Measurements from ENCODE around the gene DAPK1.

Gene DAPK1

DNA sequence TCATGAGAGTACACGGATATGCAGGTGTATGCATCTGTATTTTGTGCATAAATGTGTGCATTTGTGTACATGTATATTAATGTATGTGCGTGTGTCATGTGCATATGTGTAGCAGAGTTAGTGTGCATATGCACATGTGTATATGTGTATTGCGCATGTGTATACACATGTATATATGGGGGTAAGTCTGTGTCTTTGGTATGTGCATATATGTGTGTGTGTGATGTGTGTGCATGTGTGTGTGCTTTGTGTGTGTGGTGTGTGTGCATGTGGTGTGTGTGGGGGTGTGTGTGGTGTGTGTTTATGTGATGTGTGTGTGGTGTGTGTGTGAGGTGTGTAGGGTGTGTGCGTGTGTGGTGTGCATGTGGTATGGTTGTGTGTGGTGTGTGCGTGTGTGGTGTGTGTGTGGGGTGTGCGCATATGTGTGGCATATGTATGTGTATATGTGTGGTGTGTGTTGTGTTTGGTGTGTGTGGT is 215.2 kb downstream of the DAPK1 start:
- DNase-seq (ENCODE audit: low read depth in 2 of 2), result no peak

DNA sequence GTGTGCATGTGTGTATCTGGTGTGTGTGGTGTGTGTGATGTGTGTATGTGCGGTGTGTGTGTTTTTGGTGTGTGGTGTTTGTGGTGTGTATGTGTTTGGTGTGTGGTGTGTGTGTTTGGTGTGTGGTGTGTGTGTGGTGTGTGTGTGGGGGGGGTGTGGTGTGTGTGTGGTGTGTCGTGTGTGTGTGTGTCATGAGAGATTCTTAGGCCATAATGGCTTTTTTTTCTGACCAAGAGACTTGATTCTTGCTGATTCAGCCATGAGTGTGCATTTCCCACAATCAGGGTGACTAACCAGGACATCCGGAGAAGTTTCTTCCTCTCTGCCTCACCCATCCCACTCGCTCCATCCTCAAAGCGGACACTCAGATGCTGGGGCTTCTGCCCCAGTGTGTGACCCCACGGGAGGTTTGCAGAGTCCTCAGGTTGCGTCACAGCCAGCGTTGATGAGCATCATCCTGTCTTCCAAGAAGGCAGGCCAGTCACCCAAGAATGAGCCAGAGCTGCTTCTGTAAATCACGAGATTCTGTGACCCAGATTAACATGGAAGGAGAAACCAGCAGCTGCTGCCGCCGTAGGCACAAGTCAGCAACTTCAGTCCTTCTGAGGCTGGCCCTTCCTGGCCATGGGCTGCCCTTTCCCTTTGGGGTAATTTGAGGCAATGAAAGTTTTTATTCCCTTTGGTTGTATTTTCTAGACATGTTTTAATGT is 215.8 kb downstream of the DAPK1 start:
- peak; percentile 21 to 27 for DNase-seq (ENCODE audit: low read depth in 2 of 2)

DNA sequence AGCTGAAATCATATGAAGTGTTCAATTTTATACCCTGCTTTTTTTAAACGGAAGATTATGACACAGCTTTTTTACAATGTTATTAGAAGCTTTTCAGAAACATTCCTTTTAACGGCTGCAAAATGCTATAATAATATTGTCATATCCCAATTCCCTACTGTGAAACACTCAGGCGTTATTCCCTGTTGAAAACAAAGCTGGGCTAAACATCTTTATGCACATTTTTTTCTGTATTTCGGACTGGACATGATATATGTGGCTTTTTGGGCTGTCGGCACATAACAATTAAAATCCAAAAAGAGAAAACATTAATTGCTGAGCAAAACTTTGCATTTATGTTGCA is 216.3 kb downstream of the DAPK1 start:
- no peak for DNase-seq (ENCODE audit: low read depth in 2 of 2)

DNA sequence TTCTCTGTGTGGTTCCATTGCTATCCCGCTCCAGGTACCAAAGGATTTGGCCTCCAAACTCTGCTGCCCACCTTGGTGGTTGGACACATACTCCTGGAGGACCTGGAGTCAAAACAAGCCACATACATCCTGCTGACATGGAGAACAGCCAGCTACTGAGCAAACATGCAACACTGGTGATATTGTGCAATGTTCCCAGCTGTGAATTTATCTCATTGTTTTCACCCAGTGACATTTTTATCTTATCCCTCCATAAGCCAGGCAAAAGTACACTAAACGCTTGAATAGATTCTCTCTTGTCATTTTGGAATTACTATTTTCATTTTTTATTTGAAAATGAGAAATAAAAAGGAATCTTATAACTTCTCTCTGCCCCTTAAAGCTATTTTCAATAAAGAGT is 217.2 kb downstream of the DAPK1 start:
- no peak for DNase-seq (ENCODE audit: low read depth in 2 of 2)

DNA sequence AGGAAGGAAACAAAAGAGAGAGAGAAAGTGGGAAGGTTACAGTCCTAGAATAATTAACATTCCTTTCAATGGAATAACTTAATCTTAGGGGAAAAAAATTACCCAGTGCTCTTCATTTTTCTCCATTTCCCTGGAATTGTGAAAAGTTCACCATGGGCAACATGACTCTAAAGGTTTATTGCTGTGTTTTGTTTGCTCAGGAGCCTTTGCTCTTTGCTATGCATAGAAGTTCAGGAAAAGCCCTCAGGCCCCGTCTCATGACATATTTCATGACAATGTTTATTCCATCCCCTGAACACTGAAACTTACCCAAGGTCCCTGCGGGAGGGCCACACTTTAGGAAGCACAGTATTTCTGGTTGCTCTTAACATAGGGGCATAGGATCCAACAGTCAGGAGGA is 218.5 kb downstream of the DAPK1 start:
- no peak for DNase-seq (ENCODE audit: low read depth in 2 of 2)

DNA sequence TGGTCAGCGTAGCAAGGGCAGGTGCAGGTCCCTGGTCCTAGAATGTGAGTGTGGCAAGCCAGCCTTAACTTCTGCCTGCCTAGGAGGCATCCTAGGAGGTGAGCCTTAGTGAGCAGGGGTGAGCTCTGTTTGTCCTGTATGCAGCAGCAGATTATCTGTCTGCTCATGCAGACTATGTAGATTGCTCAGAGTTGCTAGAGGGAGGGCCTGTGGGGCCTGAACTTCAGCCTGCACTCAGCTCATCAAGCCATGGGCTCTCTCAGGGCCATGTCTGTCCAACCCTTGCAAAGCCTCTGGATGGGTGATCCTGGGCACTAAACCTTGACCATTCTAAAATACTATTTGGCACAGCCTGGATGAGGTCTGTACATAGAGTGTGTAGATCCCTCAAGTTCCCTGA is 219.8 kb downstream of the DAPK1 start:
- no peak for DNase-seq (ENCODE audit: low read depth in 2 of 2)

DNA sequence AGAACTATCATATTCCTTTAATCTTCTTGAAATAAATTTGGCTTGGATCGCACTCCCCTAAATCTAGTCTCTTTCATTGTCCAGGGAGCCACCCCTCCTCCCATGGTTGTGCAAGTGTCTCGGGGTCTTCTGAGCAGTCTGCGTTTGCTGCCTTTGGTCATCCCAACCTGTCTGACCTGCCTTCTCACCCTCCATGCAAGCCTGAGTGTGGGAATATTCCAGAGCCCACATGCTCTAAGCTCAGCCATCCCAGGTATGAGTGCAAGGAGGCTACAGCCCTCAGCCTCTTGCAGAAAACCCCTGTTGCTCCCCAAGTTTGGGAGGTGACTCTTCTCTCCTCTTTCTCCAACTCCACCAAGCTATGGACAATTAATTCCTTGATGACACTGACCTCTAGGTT is 220.6 kb downstream of the DAPK1 start:
- no peak for DNase-seq (ENCODE audit: low read depth in 2 of 2)

DNA sequence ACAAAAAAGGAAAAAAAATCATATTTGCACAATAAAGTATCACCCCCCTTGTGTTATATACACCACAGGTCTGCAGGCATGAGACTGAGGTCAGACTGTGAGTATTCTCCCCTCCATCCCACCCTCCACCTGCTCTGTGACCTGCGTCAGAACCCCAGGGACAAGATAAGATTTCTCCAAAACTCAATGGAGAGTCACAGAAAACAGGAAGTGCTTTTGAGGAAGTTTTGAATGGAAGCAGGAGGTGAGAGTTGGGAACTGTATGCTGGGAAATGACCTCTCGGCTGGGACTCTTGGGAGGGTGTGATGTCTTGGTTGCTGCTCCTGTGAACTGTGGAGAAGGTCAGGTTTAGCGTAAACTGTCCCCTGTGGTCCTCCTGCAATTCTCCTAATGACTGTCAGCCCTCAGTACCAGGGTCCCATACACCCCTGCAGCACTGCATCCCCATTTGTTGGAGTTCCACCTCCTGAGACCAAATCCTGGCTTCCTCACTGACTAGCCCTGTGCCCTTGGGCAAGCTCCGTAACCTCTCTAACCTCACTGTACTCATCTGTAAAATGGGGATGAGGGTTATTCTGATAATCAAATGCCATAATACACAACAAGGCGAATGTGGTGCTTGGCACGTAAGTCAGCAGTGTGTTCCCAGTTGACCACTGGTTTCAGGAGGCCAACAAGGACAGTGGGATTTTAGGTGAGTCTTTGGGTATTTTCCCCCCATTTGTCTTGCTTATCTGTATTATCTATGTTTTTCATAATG is 221.4 kb downstream of the DAPK1 start:
- DNase-seq (ENCODE audit: low read depth in 2 of 2), result no peak

DNA sequence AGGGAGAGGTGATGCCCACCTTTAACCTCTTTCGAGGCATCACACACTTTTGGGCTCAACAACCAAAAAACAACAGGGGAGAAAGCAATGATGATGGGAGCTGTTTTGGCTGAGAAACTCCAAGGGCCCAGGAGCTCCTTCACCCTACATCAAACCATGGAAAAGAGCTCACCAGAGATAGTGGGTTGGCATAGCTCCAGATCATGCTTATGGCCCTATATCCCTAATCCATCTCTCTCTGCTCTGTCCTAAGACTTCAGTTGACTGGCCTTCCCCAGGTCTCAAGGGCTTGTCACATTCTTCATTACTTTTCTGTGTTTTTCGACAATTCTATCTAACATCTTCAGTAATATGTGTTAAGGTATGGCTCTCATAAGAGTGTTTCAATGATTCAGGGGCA is 222.5 kb downstream of the DAPK1 start:
- no peak for DNase-seq (ENCODE audit: low read depth in 2 of 2)

DNA sequence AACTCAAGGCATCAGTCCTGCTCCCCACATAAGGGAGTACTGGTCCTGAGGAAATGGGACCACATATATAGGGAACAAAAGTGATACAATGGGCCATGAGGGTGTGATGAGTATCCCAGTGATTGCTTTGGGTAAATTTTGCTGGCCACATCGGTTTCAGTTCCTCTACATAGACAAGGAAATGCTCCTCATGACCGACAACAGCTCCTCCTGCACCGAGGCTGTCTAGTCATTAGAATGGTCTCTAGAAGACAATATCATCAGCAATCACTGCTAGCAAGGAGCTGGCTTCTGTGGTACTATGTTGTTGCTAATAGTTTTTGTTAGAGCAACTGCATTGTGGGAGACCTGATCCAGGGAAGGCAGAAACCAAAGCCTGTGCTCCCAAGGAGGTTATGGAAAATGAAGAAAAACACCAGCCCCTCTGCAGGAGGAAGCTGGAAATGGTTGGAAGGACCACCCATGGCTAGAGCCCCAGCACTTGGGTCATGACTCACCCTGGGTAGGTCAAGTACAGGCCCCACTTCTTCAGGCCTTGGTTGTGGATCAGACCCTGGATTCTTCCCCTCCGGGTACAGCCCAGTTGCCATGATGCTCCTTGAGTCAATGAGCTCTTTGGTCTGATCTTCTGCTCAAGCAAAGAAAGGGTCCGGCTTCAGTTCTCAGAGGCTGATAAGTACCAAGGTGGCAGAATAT is 224.9 kb downstream of the DAPK1 start:
- no peak for DNase-seq (ENCODE audit: low read depth in 2 of 2)

DNA sequence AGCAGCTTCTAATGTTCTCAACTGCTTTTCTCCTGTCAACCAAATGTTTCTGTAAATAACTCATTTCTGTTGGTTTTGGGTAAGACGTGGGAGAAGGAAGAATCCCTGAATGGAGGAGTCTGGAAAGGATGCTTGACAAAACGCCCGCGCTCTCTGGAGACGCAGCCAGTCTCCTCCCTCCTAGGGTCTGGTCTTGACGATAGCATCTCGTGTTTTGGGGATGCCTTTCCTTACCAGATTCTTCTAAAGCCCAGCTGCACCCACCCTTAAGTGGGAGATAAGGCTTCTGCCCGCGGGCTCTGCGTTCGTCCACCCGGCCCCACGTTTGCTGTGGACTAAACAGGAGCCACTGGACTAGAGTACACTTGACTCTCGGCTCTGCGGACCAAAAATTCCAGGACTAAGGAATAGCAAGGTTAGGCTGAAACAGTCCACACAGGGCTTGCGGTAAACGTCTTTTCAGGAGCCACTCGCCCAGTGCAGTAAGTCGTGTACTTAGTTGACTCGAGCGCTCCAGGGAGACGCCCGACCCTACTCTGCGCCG is 227.8 kb downstream of the DAPK1 start:
- DNase-seq (ENCODE audit: low read depth in 2 of 2), result no peak

DNA sequence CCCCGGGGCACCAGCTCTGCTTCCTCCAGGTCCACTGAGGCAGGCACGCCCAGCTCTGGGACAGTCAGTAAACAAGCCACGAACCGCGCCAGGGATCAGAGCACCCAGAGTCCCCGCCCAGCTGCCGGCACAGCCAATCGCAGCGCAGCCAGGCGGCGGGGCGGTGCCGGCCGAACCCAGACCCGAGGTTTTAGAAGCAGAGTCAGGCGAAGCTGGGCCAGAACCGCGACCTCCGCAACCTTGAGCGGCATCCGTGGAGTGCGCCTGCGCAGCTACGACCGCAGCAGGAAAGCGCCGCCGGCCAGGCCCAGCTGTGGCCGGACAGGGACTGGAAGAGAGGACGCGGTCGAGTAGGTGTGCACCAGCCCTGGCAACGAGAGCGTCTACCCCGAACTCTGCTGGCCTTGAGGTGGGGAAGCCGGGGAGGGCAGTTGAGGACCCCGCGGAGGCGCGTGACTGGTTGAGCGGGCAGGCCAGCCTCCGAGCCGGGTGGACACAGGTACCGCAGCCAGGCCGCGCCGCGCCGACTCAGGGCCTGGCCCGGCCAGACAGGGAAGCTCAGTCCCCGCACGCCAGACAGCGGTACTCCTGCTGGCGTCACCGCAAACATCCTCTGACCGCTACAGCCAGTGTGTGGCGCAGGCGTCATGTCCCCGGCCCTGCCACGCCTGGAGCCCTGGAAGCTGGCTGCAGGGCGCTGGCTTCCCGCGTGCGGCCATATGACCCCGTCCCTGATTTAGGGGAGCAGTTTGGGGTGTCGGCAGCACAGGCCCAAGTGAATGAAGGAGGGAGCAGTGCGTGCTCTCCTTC is 228.4 kb downstream of the DAPK1 start, which contains the start of gene CTSL:
Gene CTSL, plus strand, starts transcription at position 220 of the 810 bp plus-strand sequence. CDS start 1,485 bp downstream, outside the sequence.
- peak; percentile 55 to 58 for DNase-seq (ENCODE audit: low read depth in 2 of 2)

DNA sequence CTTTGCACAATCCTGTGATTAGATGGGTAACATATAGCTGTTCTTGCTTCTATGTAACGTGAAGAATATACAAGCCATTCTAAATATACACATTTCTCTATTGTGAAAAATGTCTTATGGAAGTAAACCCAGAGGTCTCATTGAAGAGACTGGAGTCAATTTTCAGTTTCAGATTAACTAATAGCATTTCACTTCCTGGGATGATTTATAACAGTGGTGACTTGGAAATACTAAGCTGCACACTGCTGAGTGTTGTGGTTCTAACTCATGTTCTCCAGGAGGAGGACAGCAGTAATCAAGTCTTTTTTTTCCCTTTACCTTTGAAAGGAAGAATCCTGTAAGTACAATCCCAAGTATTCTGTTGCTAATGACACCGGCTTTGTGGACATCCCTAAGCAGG is 231.6 kb downstream of the DAPK1 start:
- DNase-seq (ENCODE audit: low read depth in 2 of 2), result no peak

DNA sequence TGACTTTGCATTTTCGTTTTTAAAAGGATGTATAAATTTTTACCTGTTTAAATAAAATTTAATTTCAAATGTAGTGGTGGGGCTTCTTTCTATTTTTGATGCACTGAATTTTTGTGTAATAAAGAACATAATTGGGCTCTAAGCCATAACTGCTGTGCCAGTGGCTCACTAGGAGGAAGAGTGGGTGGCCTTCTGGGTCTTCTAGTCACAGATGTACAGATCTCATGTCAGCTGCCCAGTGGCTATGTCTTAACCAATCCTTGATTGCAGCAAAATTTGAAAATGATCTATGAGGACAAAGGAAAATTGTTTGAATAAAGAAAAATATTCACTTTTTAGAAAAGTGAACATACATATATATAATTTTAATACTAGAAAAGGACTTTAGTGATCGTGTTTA is 233.7 kb downstream of the DAPK1 start:
- no peak for DNase-seq (ENCODE audit: low read depth in 2 of 2)

DNA sequence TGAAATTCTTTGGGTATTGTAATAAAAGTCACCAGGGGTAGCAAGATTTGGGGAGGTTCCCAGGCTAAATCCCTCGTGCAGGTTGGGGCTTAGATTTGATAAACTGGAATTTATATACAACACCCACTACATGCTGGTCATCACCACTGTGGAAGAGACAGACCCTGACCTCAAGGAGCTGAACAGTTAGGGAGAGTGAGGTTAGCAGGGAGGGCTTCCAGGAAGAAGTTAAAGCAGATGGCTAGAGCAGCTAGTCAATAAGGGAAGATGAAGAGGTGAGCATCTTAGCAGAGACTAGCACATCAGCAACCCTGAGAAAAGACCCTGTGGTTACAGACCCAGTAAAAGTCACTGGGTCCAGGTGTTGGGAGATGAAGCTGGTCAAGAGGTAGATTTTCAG is 234.7 kb downstream of the DAPK1 start:
- DNase-seq (ENCODE audit: low read depth in 2 of 2), result no peak

DNA sequence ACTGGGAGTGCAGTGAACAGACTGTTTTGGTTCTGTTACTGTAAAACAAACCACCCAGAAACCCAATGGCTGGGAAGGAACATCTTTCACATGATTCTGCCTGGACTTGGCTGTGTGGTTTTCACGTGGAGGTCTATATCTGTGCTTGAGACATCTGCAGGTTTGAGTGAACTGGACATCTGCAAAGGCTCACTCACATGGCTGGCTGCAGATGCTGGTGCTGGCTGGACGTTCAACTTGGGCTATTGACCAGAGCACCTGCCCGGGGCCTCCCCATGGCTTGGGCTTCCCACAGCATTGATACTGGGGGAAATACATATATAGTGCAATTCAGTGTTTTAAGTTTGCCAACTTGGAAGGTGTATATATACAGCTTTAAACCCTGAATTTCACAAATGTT is 235.1 kb downstream of the DAPK1 start:
- DNase-seq (ENCODE audit: low read depth in 2 of 2), result no peak

DNA sequence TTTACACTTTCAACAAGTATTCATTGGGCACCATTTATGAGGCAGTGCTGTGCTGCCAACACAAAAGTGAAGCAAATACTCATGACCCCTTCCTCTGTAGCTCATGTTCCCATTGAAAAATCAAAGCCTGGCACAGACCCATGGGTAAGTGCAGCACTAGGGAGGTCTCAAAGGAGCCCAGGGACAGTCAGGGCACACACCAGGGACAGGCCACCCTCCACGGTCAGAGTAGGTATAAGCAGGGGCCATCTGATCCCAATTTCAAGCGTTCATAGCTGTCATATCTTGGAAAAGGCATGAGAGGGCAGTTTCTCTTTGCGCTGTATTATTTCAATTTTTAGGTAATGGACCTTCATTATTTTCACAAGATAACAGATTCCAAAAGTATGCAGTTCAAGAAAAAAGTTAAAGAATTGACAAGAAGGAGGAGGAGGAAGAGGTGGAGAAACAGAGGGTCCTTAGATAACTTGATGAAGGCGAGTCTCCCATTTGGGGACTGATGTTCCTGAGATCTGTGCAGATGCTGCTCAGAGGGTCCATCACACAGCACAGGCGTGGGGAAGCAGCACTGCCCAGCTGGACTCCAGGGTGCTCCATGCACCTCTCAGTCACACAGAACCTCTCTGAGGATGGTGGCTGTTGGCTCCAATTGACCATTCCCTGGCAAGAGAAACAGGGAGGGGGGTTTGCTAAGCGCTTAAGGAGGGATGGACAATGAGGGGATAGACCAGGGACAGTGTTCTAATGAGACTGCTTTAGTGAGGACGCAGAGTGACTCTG is 235.8 kb downstream of the DAPK1 start:
- no peak for DNase-seq (ENCODE audit: low read depth in 2 of 2)

DNA sequence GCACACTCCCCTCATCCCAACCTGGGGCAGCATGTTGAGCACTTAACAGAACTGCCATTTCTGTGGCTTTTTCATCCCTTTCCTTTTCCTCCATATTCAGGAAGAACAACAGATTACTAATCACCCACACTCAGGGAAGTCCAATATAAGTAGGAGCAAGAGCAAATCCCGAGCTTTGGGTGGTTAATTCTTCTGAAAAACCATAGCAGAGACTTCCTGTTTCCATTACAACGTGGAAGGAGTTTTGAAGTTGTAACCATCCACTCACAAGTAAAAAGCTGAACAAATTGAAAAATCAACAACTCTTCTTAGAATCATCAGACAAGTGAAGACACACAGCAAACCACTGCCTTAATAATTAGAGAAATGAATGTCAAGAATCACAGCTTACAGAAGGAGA is 236.4 kb downstream of the DAPK1 start:
- no peak for DNase-seq (ENCODE audit: low read depth in 2 of 2)

DNA sequence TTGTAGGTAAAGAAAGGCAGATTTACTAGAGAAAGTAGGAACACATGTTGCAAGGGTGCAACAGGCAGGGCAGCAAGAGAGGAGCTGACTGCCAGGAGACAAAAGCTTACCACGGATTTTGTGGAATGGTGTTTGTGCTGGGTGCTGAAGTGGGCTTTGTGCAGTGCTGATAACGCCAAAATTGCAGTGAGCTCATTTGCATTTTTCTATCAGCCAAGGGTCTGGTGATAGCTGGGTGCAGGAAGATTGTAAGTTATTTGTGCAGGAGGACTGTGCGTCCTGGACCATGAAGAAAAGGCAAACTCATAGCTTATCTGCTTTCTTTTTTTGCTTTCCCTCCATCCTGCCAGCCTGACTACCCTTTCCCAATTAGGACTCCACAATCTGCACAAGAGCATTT is 241.9 kb downstream of the DAPK1 start:
- DNase-seq (ENCODE audit: low read depth in 2 of 2), result no peak

DNA sequence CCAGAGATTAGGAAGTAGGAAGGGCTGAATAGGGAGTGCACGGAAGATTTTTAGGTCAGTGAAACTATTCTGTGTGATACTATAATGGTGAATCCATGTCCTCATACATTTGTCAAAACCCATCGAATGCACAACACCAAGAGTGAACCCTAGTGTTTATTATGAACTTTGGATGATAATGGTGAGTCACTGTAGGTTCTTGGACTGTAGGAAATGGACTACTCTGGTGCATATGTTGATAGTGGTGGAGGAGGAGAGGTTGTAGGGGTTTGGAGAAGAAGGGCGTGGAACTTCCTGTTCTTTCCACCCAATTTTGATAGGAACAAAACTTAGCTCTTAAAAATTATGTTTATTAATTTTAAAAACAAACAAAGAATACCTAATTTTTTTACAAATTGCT is 242.5 kb downstream of the DAPK1 start:
- DNase-seq (ENCODE audit: low read depth in 2 of 2), result no peak

DNA sequence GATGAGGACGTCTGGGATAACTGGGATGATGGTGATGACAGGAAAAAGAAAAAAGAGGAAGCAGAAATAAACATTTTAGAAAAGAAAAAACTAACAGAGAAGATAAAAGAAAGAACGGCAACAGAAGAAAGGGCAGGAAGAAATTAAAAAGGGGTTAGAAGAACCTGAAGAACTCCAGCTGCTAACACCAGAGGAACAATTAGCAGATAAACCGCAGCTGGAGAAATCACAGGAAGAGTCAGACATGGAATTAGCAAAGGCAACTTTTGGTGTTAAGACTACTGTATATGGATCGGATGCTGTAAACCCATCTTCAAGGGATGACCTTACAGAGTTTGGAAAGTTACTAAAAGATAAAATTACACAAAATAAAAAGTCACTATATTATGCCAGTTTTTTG is 243.7 kb downstream of the DAPK1 start:
- DNase-seq (ENCODE audit: low read depth in 2 of 2), result no peak
